A549 (cell line): ENCODE results near the gene SNX19. TPM values are rescaled to one million over a fixed set of nuclear protein-coding genes. Genes with fewer than 3 reads are reported as not detected.

Experiments
- ATAC-seq, 2 experiments: fragments of 200-7000 bp in 1 of 2; fragments of >200 bp in 1 of 2; cut with Nextera tagmentation in 1 of 2; cut with Tn5 transposase in 1 of 2; 3 replicates each; pipeline versions ENCODE4 v1.8.0 to v1.9.1; 2018 to 2020; ENCODE audit warnings: mild to moderate bottlenecking in 1 of 2, moderate library complexity in 1 of 2
- CTCF ChIA-PET: fragments of 300-600 bp; sonication (Branson Sonifier 250); formaldehyde crosslinking; extraction: SDS; loops from one replicate; lab custom pipeline; 2021; ENCODE audit warnings: antibody characterized with exemption, inconsistent platforms; lab: Yijun Ruan, JAX
- POLR2A ChIA-PET: fragments of 350-600 bp; formaldehyde crosslinking; extraction: SDS; loops from one replicate; lab custom pipeline; 2021; ENCODE audit warnings: antibody characterized with exemption, inconsistent platforms; lab: Yijun Ruan, JAX
- DNase-seq, 2 experiments: peaks; one replicate each; pipeline versions ENCODE4 v3.0.0 to v3.0.0-alpha.2; 2011 to 2016; ENCODE audit warnings: low read depth in 1 of 2, low spot score in 1 of 2
- FAIRE-seq: peaks from 2 replicates; lab custom pipeline; 2011; peaks lifted over from hg19 to GRCh38; lab: Jason Lieb, UNC
- H3K27ac ChIP-seq, 2 experiments: fragments of >200 bp; sonication (Bioruptor Twin); formaldehyde crosslinking; 3 replicates each; pipeline ENCODE4 v1.5.1; 2016 to 2017
- H3K4me1 ChIP-seq: fragments of >200 bp; sonication (Bioruptor Twin); formaldehyde crosslinking; 3 replicates; pipeline ENCODE4 v1.6.1; 2016
- H3K4me2 ChIP-seq: fragments of >200 bp; sonication (Bioruptor Twin); formaldehyde crosslinking; 3 replicates; pipeline ENCODE4 v1.6.1; 2016
- H3K4me3 ChIP-seq: fragments of >200 bp; sonication (Bioruptor Twin); formaldehyde crosslinking; 3 replicates; pipeline ENCODE4 v1.5.1; 2016
- H3K9me3 ChIP-seq: fragments of >200 bp; sonication (Bioruptor Twin); formaldehyde crosslinking; 3 replicates; pipeline ENCODE4 v1.6.1; 2016
- ATOH8 ChIP-seq: fragments of 250-450 bp; sonication (Bioruptor Pico); IDR thresholded peaks from 2 replicates; pipeline ENCODE4 v1.5.0; 2020; ENCODE audit warnings: low read depth, mild to moderate bottlenecking, moderate library complexity
- BCL3 ChIP-seq: fragments of >200 bp; sonication (Bioruptor Twin); formaldehyde crosslinking; IDR thresholded peaks from 3 replicates; pipeline ENCODE4 v1.6.1; 2016
- BHLHE40 ChIP-seq: IDR thresholded peaks from 2 replicates; pipeline ENCODE4 v1.6.1; 2012; ENCODE audit warnings: low read depth, low read length, inconsistent platforms
- CEBPB ChIP-seq, 2 experiments: fragments of >200 bp in 1 of 2; sonication (Bioruptor Twin) in 1 of 2; formaldehyde crosslinking in 1 of 2; IDR thresholded peaks; 2 replicates each; pipeline ENCODE4 v1.6.1; 2012 to 2016
- CHD2 ChIP-seq: fragments of 150-350 bp; IDR thresholded peaks from 2 replicates; pipeline ENCODE4 v1.6.1; 2014; ENCODE audit warnings: low read length; ENCODE audit not compliant: partially characterized antibody
- CTCF ChIP-seq: fragments of >200 bp; sonication (Bioruptor Twin); formaldehyde crosslinking; IDR thresholded peaks from 3 replicates; pipeline ENCODE4 v1.5.1; 2016
- E2F6 ChIP-seq: IDR thresholded peaks from 2 replicates; pipeline ENCODE4 v1.6.1; 2012; ENCODE audit warnings: low read depth, borderline replicate concordance
- EHF ChIP-seq: fragments of 250-450 bp; sonication (Bioruptor Pico); IDR thresholded peaks from 2 replicates; pipeline ENCODE4 v1.5.0; 2020; ENCODE audit warnings: mild to moderate bottlenecking
- ELK1 ChIP-seq: fragments of 150-350 bp; IDR thresholded peaks from 2 replicates; pipeline ENCODE4 v1.6.1; 2014; ENCODE audit warnings: low read depth, mild to moderate bottlenecking, low read length
- FOSB ChIP-seq: fragments of 250-450 bp; sonication (Bioruptor Pico); IDR thresholded peaks from 2 replicates; pipeline ENCODE4 v1.5.0; 2020; ENCODE audit warnings: mild to moderate bottlenecking, moderate library complexity
- HMGXB4 ChIP-seq: fragments of 250-450 bp; sonication (Bioruptor Pico); IDR thresholded peaks from 2 replicates; pipeline ENCODE4 v1.5.0; 2021; ENCODE audit warnings: mild to moderate bottlenecking, moderate library complexity, borderline replicate concordance
- HOXA7 ChIP-seq: fragments of 250-450 bp; sonication (Bioruptor Pico); IDR thresholded peaks from 2 replicates; pipeline ENCODE4 v1.5.0; 2020; ENCODE audit warnings: mild to moderate bottlenecking, moderate library complexity
- HOXB13 ChIP-seq: fragments of 250-450 bp; sonication (Bioruptor Pico); IDR thresholded peaks from 2 replicates; pipeline ENCODE4 v1.5.0; 2020; ENCODE audit warnings: low read depth, mild to moderate bottlenecking, moderate library complexity
- JUN ChIP-seq, 2 experiments: fragments of >200 bp; sonication (Bioruptor Twin); formaldehyde crosslinking; IDR thresholded peaks; 2 replicates in 1 of 2; 3 replicates in 1 of 2; pipeline ENCODE4 v1.6.1; 2016 to 2017
- KDM5A ChIP-seq: fragments of 200-600 bp; sonication (generic); IDR thresholded peaks from 2 replicates; pipeline ENCODE4 v1.6.1; 2016; ENCODE audit warnings: antibody characterized with exemption, mild to moderate bottlenecking
- MAX ChIP-seq: IDR thresholded peaks from 2 replicates; pipeline ENCODE4 v1.6.1; 2012
- MAZ ChIP-seq: fragments of 150-350 bp; IDR thresholded peaks from 2 replicates; pipeline ENCODE4 v1.6.1; 2014; ENCODE audit warnings: antibody characterized with exemption, low read depth, low read length, borderline replicate concordance
- NFE2L2 ChIP-seq: fragments of 150-350 bp; conservative IDR thresholded peaks from 2 replicates; pipeline ENCODE4 v1.6.1; 2014; ENCODE audit warnings: low read length
- PHF8 ChIP-seq: fragments of 200-600 bp; sonication (generic); IDR thresholded peaks from 2 replicates; pipeline ENCODE4 v1.6.1; 2016; ENCODE audit warnings: low read depth, mild to moderate bottlenecking, antibody characterized with exemption, moderate library complexity, borderline replicate concordance
- RARB ChIP-seq: fragments of 250-450 bp; sonication (Bioruptor Pico); IDR thresholded peaks from 2 replicates; pipeline ENCODE4 v1.8.0; 2021; ENCODE audit warnings: mild to moderate bottlenecking, moderate library complexity
- REST ChIP-seq: fragments of 200-600 bp; sonication (generic); IDR thresholded peaks from 2 replicates; pipeline ENCODE4 v1.6.1; 2016; ENCODE audit warnings: antibody characterized with exemption, mild to moderate bottlenecking, moderate library complexity
- RNF2 ChIP-seq: fragments of 200-600 bp; sonication (generic); IDR thresholded peaks from 2 replicates; pipeline ENCODE4 v1.6.1; 2016; ENCODE audit warnings: low read depth, mild to moderate bottlenecking, antibody characterized with exemption, moderate library complexity, borderline replicate concordance
- TFCP2L1 ChIP-seq: fragments of 250-450 bp; sonication (Bioruptor Pico); IDR thresholded peaks from 2 replicates; pipeline ENCODE4 v1.5.0; 2021; ENCODE audit warnings: mild to moderate bottlenecking
- ZC3H11A ChIP-seq: fragments of 450-650 bp; IDR thresholded peaks from 2 replicates; pipeline ENCODE4 v1.6.1; 2014; ENCODE audit warnings: antibody characterized with exemption, mild to moderate bottlenecking
- WGBS: methylation state at CpG from one replicate; pipeline ENCODE4 v1.1.6; 2017; ENCODE audit errors: missing lambda C conversion rate; 5-methylcytosine and 5-hydroxymethylcytosine counted together
- polyA plus RNA-seq, 4 experiments: library from polyadenylated mRNA; depleted of rRNA in 3 of 4; stranded (reverse); fragments of >200 nt; fragmentation: RNase III in 1 of 4; extraction: RNeasy Plus Mini Kit Qiagen cat#74134 plus additional on column Dnase treatment in 1 of 4; gene quantifications; 2 replicates in 3 of 4; 3 replicates in 1 of 4; pipeline ENCODE4 v1.2.3, GENCODE V29; 2011 to 2017

Gene SNX19
- polyA plus RNA-seq, 2 of the 4 experiments (the other 2 are of a cell fraction) = 13.4 to 26.7 TPM

- no peak for ATAC-seq
- Histone ChIP-seq H3K27ac (no peak overlapping the region), H3K4me1 (no peaks in the 10 kb centered on the region), H3K4me3 (no peak overlapping the region), H3K9me3 (no peaks in the 10 kb centered on the region), H3K4me2 (no peak overlapping the region)
- POLR2A ChIA-PET = no interaction called here
- TF ChIP-seq TFCP2L1 (CRISPR knock-in tag) = no peak
- no peak for TF ChIP-seq MAZ
- no peak for TF ChIP-seq BHLHE40
- no peak for TF ChIP-seq PHF8
- TF ChIP-seq CHD2 = no peak
- no peak for TF ChIP-seq RARB (CRISPR knock-in tag)
- no peak for TF ChIP-seq CEBPB (IDR thresholded peaks at IDR 0.05)
- no peak for TF ChIP-seq EHF
- TF ChIP-seq HOXA7 (CRISPR knock-in tag) = no peak
- no peak for TF ChIP-seq HMGXB4 (CRISPR knock-in tag)
- TF ChIP-seq KDM5A = no peak
- TF ChIP-seq ATOH8 (CRISPR knock-in tag) = no peak
- TF ChIP-seq CTCF = no peak
- TF ChIP-seq ELK1 = no peak
- no peak for TF ChIP-seq MAX
- no peak for DNase-seq
- WGBS = 89% methylated on average over 4 of the region's 4 CpGs
- CTCF ChIA-PET = interaction anchor here (29.8 kb wide), 1 partner anchor 419 kb away, joined by 732 read pairs; the partner anchor contains the start of genes ADAMTS15 and ADAMTS8
- FAIRE-seq = no peak
Measured at GRCh38 chr11:130854483-130854882, 61.8 kb downstream of the SNX19 start.

- Histone ChIP-seq H3K4me3 (no peak overlapping the region), H3K27ac (no peak overlapping the region), H3K4me1 (peaks cover 2% of the 10 kb centered on the region; the same call in 1 of the 3 replicates), H3K4me2 (no peak overlapping the region), H3K9me3 (no peaks in the 10 kb centered on the region)
- DNase-seq (no peak), ATAC-seq (no peak), FAIRE-seq (no peak)
- WGBS = 65% methylated on average over 5 of the region's 8 CpGs
- ChIA-PET CTCF (interaction anchor here (1.0 to 29.8 kb wide), 5 partner anchors 9 to 417 kb away, joined by 3 to 732 read pairs (median 5); partner anchors contain the start of genes ADAMTS15, ADAMTS8 and SNX19), POLR2A (no interaction called here)
- no peak for TF ChIP-seq HOXB13 (CRISPR knock-in tag)
- TF ChIP-seq FOSB (CRISPR knock-in tag) = no peak
- no peak for TF ChIP-seq E2F6
- no peak for TF ChIP-seq BCL3
- no peak for TF ChIP-seq NFE2L2
- TF ChIP-seq REST = no peak
- TF ChIP-seq MAX = no peak
- no peak for TF ChIP-seq CHD2
- no peak for TF ChIP-seq RNF2
- no peak for TF ChIP-seq MAZ
- no peak for TF ChIP-seq JUN (IDR thresholded peaks at IDR 0.05)
- no peak for TF ChIP-seq HOXA7 (CRISPR knock-in tag)
- no peak for TF ChIP-seq ZC3H11A
Measured at GRCh38 chr11:130852589-130852988, 63.7 kb downstream of the SNX19 start.
